ENCODE results near the gene SLC36A3.
"Not testable (repeated sequence)": the region's sequence is repeated elsewhere in the genome, so short reads cannot be mapped to it uniquely, and the experiment has no call there.

Gene SLC36A3

GRCh38 chr5:151303666-151304065 lies at the start of gene SLC36A3:
TSS of gene SLC36A3 (minus strand) at chr5:151303766. CDS start at chr5:151303354, 412 bp downstream.
- no peak for DNase-seq (ENCODE audit: low read depth in 2 of 2)

DNA sequence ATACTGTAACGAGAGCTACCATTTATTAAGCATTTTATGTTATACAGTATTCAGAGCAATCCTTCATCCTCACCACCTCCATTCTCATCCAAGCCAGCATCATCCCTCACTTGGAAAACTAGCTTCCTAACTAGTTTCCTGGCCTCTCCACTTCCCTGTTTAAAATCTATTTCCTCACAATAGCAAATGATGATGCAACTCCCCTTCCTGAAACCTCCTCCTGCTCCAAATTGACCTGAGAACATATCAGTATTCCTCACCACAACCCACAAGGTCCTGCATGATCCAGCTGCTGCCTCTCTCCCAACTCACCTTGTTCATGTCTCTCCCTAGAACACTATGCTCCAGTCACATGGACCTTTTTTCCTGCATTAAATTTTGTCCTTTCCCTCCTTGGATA lies 48.1 kb upstream of the SLC36A3 start:
- DNase-seq (ENCODE audit: low read depth in 2 of 2): no peak

- DNase-seq (ENCODE audit: low read depth in 2 of 2): no peak
These were observed 45.2 kb upstream of the SLC36A3 start for GRCh38 chr5:151348789-151349188.

DNA sequence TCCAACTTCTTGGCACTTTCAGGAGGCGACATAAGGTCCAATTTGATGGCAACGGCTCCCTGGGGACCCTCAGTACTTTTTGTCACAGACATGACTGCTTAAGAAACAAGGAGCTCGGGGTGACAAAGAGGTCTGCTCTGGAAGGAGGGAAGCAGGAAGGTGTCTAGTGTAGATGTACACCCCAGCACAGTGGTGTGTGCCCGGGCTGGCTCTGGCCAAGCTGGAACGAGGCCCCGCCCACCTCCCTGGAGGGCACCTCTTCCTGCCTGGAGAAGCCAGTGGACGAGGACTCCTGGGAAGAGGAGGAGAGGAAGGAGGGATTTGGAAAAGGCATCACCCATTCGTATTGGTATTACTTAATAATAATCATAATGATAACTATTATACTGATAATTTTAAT lies 43.8 kb upstream of the SLC36A3 start, which contains the start of gene SLC36A2:
SLC36A2 (minus strand) TSS at position 191 of the 400 bp plus-strand sequence; CDS start at position 92, 99 bp downstream.
- DNase-seq (ENCODE audit: low read depth in 2 of 2): no peak

- DNase-seq (ENCODE audit: low read depth in 2 of 2): no peak
These were observed 42.4 kb upstream of the SLC36A3 start for GRCh38 chr5:151345808-151346478.

DNA sequence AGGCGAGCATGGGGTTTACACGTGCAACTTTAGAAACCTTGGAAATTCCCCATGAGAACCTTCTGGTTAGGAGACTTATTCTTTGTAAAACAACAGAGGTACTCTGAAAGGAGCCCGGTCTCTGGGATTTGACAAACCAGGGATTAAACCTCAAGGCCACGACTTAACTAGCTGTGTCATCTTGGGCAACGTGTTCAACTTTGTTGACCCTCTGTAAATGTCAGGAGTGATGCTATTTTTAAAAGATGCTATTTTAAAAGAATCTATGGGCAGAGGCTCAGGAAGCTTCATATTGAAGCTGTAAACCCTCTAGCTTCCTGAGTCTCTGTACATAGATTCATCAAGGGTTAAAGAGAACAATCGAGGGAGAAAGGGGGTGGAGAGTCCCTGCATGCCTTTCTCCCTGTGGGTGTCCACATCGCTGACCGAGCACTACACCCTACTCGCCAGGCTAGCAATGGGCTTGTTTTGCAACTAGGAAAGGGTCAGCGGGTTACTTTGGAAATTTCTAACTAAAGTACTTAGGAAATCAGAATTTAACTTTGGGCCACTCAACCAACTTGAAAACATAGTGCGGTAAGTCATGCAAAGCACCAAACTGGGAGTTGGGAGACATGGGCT lies 41.7 kb upstream of the SLC36A3 start:
- no peak for DNase-seq (ENCODE audit: low read depth in 2 of 2)

DNA sequence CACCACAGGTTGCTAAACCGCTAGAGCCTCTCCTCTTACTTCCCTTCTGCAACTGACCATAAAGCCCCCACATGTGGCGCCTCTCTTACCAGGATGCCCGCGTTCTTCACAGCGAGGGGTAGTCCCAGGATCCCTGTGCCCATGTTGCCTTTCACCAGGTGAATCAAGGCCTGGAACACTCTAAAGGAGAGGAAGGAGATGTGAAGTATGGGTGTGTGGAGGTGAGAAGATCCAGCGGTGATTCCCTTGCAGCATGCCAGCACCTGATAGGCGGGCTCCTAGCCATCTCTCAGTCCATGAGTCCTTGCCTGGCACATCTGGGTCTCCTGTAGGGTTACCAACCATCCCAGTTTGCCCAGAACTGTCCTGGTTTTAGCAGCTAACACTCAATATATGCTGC lies 40.5 kb upstream of the SLC36A3 start:
- DNase-seq (ENCODE audit: low read depth in 2 of 2): no peak

- no peak for DNase-seq (ENCODE audit: low read depth in 2 of 2)
These were observed 36.4 kb upstream of the SLC36A3 start for GRCh38 chr5:151340004-151340403.

GRCh38 chr5:151338734-151339133 lies 35.2 kb upstream of the SLC36A3 start:
- no peak for DNase-seq (ENCODE audit: low read depth in 2 of 2)

DNA sequence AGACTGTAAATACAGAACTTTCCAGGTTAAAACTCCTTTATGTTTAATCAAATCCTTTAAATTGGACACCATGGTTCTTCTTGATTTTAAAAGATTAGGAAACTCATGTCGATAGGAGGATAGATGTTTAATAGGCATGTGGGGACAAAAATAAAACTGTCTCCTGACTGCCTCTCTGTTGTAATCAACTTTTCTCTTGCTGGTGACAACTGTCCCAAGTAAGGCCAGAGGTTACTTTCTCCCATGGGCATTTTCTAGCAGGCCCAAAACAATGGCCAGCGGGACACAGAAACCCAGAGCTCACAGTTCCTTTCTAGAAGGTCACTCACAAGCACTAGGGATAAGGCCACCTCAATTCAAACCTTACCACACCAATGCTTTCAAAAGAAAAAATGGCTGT lies 29.3 kb upstream of the SLC36A3 start:
- no peak for DNase-seq (ENCODE audit: low read depth in 2 of 2)

DNA sequence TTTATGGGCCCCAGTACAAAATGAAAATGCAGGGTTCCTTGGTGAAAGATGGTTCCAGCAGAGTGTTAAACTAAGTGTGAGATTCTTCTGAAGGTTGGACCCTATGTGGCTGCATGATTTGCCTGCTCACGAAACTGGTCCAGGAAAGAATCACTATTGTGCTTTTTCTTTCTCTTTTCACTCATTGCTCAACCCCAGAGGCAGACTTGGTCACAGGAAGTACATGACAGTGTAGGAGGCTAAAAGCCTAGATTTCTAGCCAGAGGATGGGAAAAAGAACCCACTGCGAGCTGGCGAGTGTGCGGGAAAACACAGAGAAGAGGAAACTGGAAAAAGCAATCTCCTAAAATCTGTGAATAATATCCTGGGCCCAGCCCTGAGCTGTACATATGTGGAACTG lies 25.2 kb upstream of the SLC36A3 start:
- DNase-seq (ENCODE audit: low read depth in 2 of 2): no peak

DNA sequence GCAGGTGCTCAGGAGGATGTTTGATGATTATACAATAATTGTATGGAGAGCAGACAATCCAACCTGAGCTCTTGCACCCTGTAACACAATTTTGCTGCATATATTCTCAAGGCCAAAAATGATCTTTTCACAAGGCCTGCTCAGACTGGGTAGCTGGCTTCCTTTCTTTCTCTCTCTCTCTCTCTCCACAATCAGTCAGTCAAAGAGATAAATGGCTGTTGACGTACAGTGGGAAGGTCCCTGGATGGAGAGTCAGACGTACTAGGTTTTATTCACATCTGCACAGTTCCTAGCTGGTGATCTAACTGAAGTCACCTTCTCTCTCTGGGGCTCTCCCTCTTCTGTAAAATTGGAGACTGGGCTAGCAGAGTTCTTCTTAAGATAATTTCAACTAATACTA lies 24.0 kb upstream of the SLC36A3 start:
- no peak for DNase-seq (ENCODE audit: low read depth in 2 of 2)

DNA sequence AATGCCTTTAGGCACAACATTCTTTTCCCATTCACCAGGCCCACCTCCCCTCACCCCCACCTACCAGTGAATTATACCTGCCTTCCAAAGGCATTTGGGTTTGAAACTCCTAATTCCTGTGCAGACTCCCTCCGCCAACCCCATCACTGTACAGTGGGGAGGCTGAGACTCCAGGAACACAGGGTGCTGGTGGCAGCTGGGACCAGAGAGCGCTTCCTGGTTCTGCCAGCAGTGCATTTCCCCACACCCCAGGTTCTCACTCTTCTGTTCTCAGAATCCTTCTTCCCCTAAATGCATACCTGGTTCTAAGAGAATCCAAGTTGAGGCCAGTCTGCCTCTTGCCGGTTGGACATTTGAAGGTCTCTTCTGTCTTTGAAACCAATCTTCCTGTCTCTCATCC lies 22.7 kb upstream of the SLC36A3 start:
- DNase-seq (ENCODE audit: low read depth in 2 of 2): no peak

GRCh38 chr5:151320481-151320880 lies 16.9 kb upstream of the SLC36A3 start:
- no peak for DNase-seq (ENCODE audit: low read depth in 2 of 2)

- DNase-seq (ENCODE audit: low read depth in 2 of 2): no peak
These were observed 15.5 kb upstream of the SLC36A3 start for GRCh38 chr5:151318850-151319732.

- DNase-seq (ENCODE audit: low read depth in 2 of 2): no peak
These were observed 14.3 kb upstream of the SLC36A3 start for GRCh38 chr5:151317871-151318270.

DNA sequence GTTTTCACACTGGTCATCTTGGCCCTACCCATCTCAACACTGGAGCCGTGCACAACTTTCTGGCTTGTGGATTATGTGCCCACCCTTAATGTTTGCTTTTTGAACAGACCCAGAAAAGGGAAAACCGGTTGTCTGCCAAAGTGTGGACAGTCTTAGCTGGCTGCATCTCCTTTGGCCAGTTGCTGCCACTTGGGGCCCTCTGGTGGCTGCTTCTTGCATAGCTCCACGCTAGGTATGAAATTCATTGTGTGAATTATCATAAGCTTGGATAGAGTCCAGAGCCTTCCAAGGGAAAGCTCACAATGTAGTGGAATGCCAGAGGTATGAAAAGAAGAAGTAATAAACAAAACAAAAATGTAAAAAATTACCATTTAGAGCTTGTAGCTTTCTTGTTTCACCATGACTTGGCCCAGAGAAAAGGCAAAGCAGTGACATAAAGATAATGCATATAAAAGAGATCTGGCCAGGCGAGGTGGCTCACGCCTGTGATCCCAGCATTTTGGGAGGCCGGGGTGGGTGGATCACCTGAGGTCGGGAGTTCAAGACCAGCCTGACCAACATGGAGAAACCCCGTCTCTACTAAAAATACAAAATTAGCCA lies 12.5 kb upstream of the SLC36A3 start:
- peak; percentile 25 to 48 for DNase-seq (ENCODE audit: low read depth in 2 of 2)

DNA sequence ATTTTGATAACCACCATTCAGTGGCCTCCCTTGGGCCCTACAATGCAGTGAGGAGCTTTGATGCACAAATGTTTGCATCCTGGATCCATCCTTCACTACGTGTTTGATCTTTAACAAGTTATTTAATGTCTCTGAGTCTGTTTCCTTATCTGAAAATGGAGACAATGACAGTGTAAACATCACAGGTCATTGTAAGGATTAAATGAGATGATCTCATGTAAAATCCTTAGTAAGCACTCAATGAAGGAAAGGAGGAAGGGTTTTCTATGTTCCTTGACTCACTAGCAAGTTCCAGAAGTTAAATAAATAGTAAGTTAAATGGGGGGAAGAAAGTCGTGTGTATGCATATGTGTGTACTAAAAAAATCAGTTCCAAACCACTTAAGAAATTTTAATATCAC lies 9.8 kb upstream of the SLC36A3 start:
- DNase-seq (ENCODE audit: low read depth in 2 of 2): no peak

- no peak for DNase-seq (ENCODE audit: low read depth in 2 of 2)
These were observed 9.3 kb upstream of the SLC36A3 start for GRCh38 chr5:151312756-151313324.

- DNase-seq (ENCODE audit: low read depth in 2 of 2): no peak
These were observed 7.4 kb upstream of the SLC36A3 start for GRCh38 chr5:151310932-151311331.

- not testable (repeated sequence) for DNase-seq (ENCODE audit: low read depth in 2 of 2)
These were observed 6.3 kb upstream of the SLC36A3 start for GRCh38 chr5:151309821-151310220.

DNA sequence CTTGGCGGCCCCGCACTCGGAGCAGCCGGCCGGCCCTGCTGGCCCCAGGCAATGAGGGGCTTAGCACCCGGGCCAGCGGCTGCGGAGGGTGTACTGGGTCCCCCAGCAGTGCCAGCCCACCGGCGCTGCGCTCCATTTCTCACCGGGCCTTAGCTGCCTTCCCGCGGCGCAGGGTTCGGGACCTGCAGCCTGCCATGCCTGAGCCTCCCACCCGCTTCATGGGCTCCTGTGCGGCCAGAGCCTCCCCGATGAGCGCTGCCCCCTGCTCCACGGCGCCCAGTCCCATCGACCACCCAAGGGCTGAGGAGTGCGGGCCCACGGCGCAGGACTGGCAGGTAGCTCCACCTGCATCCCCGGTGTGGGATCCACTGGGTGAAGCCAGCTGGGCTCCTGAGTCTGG lies 5.7 kb upstream of the SLC36A3 start:
- DNase-seq (ENCODE audit: low read depth in 2 of 2): not testable (repeated sequence)

All from activated CD4-positive, alpha-beta T cell treated with anti-CD3 and anti-CD28 coated beads for 24 hours (primary cell).